T-helper 22 cell (primary cell): ENCODE measurements around the gene DCAF7.

Experiments
- DNase-seq: peaks from one replicate; pipeline ENCODE4 v3.0.0-alpha.2; 2020; ENCODE audit warnings: low read depth

The DCAF7 gene

GRCh38 chr17:63588797-63589196 is 38.5 kb downstream of the DCAF7 start:
- no peak for DNase-seq

GRCh38 chr17:63589646-63590045 is 39.4 kb downstream of the DCAF7 start:
- DNase-seq, result no peak

- no peak for DNase-seq
These were observed 42.5 kb downstream of the DCAF7 start for GRCh38 chr17:63592797-63593196.

- DNase-seq, result no peak
These were observed 44.9 kb downstream of the DCAF7 start for GRCh38 chr17:63595132-63595531.

- DNase-seq, result no peak
These were observed 46.7 kb downstream of the DCAF7 start for GRCh38 chr17:63596856-63597586.

GRCh38 chr17:63598281-63598680 is 48.0 kb downstream of the DCAF7 start:
- DNase-seq, result no peak

- peak; percentile 26 for DNase-seq
These were observed 50.5 kb downstream of the DCAF7 start, which contains the start of gene TACO1 for GRCh38 chr17:63600569-63601438. Gene TACO1, plus strand, starts transcription at chr17:63600895. Its CDS starts 189 bp downstream, at chr17:63601084.

- no peak for DNase-seq
These were observed 51.4 kb downstream of the DCAF7 start for GRCh38 chr17:63601439-63602371.

- DNase-seq, result no peak
These were observed 59.7 kb downstream of the DCAF7 start for GRCh38 chr17:63609816-63610573.

GRCh38 chr17:63610854-63611253 is 60.6 kb downstream of the DCAF7 start:
- DNase-seq, result no peak

- no peak for DNase-seq
These were observed 61.1 kb downstream of the DCAF7 start for GRCh38 chr17:63611354-63611753.

- no peak for DNase-seq
These were observed 63.4 kb downstream of the DCAF7 start for GRCh38 chr17:63613663-63614062.

- no peak for DNase-seq
These were observed 71.0 kb downstream of the DCAF7 start for GRCh38 chr17:63621229-63621683.

GRCh38 chr17:63621684-63622573 is 71.7 kb downstream of the DCAF7 start, which contains the start of gene MAP3K3:
Gene MAP3K3, plus strand, starts transcription at chr17:63622417. Its CDS starts 343 bp downstream, at chr17:63622760.
- peak; percentile 99 for DNase-seq

- peak; percentile 55 for DNase-seq
These were observed 72.5 kb downstream of the DCAF7 start for GRCh38 chr17:63622574-63623390.

GRCh38 chr17:63623786-63624530 is 73.7 kb downstream of the DCAF7 start:
- DNase-seq, result no peak

GRCh38 chr17:63624531-63624880 is 74.2 kb downstream of the DCAF7 start:
- DNase-seq, result no peak

- no peak for DNase-seq
These were observed 76.4 kb downstream of the DCAF7 start for GRCh38 chr17:63626551-63627180.
